H9 (cell line): ENCODE measurements around the gene CIART. TPM values are rescaled to one million over a fixed set of nuclear protein-coding genes. Genes with fewer than 3 reads are reported as not detected.

Experiments used
- DNase-seq: peaks from one replicate; pipeline ENCODE4 v3.0.0-alpha.2; 2017
- H2AFZ ChIP-seq: one replicate; pipeline ENCODE4 v1.6.1; 2013; ENCODE audit warnings: mild to moderate bottlenecking, low read length, control low read depth, moderate library complexity
- H2AK5ac ChIP-seq: 2 replicates; pipeline ENCODE4 v1.6.1; 2013; ENCODE audit warnings: low read length, control low read depth, mixed read lengths; ENCODE audit not compliant: insufficient read length
- H2BK120ac ChIP-seq: one replicate; pipeline ENCODE4 v1.6.1; 2013; ENCODE audit warnings: low read depth, mild to moderate bottlenecking, low read length, control low read depth, inconsistent platforms; ENCODE audit not compliant: poor library complexity, severe bottlenecking
- H2BK12ac ChIP-seq: 2 replicates; pipeline ENCODE4 v1.6.1; 2013; ENCODE audit warnings: low read length, control low read depth, mixed read lengths, low read depth; ENCODE audit not compliant: insufficient read length
- H2BK15ac ChIP-seq: 2 replicates; pipeline ENCODE4 v1.6.1; 2013; ENCODE audit warnings: low read depth, low read length, control low read depth
- H2BK20ac ChIP-seq: one replicate; pipeline ENCODE4 v1.6.1; 2013; ENCODE audit warnings: low read depth, mild to moderate bottlenecking, low read length, control low read depth, inconsistent platforms; ENCODE audit not compliant: poor library complexity, severe bottlenecking
- H2BK5ac ChIP-seq: 2 replicates; pipeline ENCODE4 v1.6.1; 2013; ENCODE audit warnings: low read length, control low read depth, mixed read lengths; ENCODE audit not compliant: insufficient read length
- H3K14ac ChIP-seq: 2 replicates; pipeline ENCODE4 v1.6.1; 2013; ENCODE audit warnings: low read length, control low read depth; ENCODE audit not compliant: insufficient read depth
- H3K18ac ChIP-seq: 2 replicates; pipeline ENCODE4 v1.6.1; 2013; ENCODE audit warnings: low read depth, mild to moderate bottlenecking, mixed read lengths, low read length, control low read depth; ENCODE audit not compliant: insufficient read length
- H3K23ac ChIP-seq: 2 replicates; pipeline ENCODE4 v1.6.1; 2013; ENCODE audit warnings: low read length, control low read depth, mixed read lengths, low read depth; ENCODE audit not compliant: insufficient read length
- H3K23me2 ChIP-seq: 2 replicates; pipeline ENCODE4 v1.6.1; 2013; ENCODE audit warnings: low read depth, mild to moderate bottlenecking, mixed read lengths, low read length, control low read depth; ENCODE audit not compliant: insufficient read length, poor library complexity, severe bottlenecking
- H3K27ac ChIP-seq: 2 replicates; pipeline ENCODE4 v1.5.1; 2013; ENCODE audit warnings: low read length, control low read depth, mixed read lengths, low read depth; ENCODE audit not compliant: insufficient read length
- H3K27me3 ChIP-seq: 2 replicates; pipeline ENCODE4 v1.6.1; 2013; ENCODE audit warnings: low read length, control low read depth, inconsistent platforms; ENCODE audit not compliant: insufficient read depth
- H3K4ac ChIP-seq: 2 replicates; pipeline ENCODE4 v1.6.1; 2013; ENCODE audit warnings: low read depth, mild to moderate bottlenecking, control low read depth, inconsistent platforms, low read length, moderate library complexity
- H3K4me1 ChIP-seq: 2 replicates; pipeline ENCODE4 v1.6.1; 2013; ENCODE audit warnings: low read length, control low read depth, inconsistent platforms; ENCODE audit not compliant: insufficient read depth
- H3K4me2 ChIP-seq: 2 replicates; pipeline ENCODE4 v1.6.1; 2013; ENCODE audit warnings: low read length, control low read depth, mixed read lengths; ENCODE audit not compliant: insufficient read length, insufficient read depth
- H3K56ac ChIP-seq: 2 replicates; pipeline ENCODE4 v1.6.1; 2013; ENCODE audit warnings: low read depth, mild to moderate bottlenecking, mixed read lengths, low read length, control low read depth; ENCODE audit not compliant: insufficient read length
- H3K79me1 ChIP-seq: 2 replicates; pipeline ENCODE4 v1.6.1; 2013; ENCODE audit warnings: low read depth, mild to moderate bottlenecking, moderate library complexity, low read length, control low read depth, inconsistent platforms; ENCODE audit not compliant: insufficient read depth, poor library complexity, severe bottlenecking
- H3K79me2 ChIP-seq: 2 replicates; pipeline ENCODE4 v1.6.1; 2013; ENCODE audit warnings: low read length, control low read depth, inconsistent platforms; ENCODE audit not compliant: insufficient read depth
- H3K9ac ChIP-seq: 2 replicates; pipeline ENCODE4 v1.6.1; 2013; ENCODE audit warnings: low read length, control low read depth, mixed read lengths; ENCODE audit not compliant: insufficient read length; ENCODE audit errors: extremely low read depth
- H3K9me3 ChIP-seq: one replicate; pipeline ENCODE4 v1.6.1; 2013; ENCODE audit warnings: low read depth, low read length, inconsistent platforms; ENCODE audit not compliant: control insufficient read depth
- H3T11ph ChIP-seq: one replicate; pipeline ENCODE4 v1.6.1; 2013; ENCODE audit warnings: mild to moderate bottlenecking, low read length, control low read depth, inconsistent platforms
- H4K20me1 ChIP-seq: one replicate; pipeline ENCODE4 v1.6.1; 2013; ENCODE audit not compliant: control insufficient read depth, insufficient read length, insufficient read depth
- H4K5ac ChIP-seq: 2 replicates; pipeline ENCODE4 v1.6.1; 2013; ENCODE audit warnings: low read depth, mild to moderate bottlenecking, mixed read lengths, low read length, control low read depth; ENCODE audit not compliant: insufficient read length
- H4K8ac ChIP-seq: replicated peaks from 2 replicates; pipeline ENCODE4 v1.6.1; 2013; ENCODE audit warnings: low read length, control low read depth, mixed read lengths, low read depth; ENCODE audit not compliant: insufficient read length
- H4K91ac ChIP-seq: 2 replicates; pipeline ENCODE4 v1.6.1; 2013; ENCODE audit warnings: low read depth, mild to moderate bottlenecking, moderate library complexity, mixed read lengths, low read length, control low read depth; ENCODE audit not compliant: insufficient read length
- H3K27ac Mint-ChIP-seq, 3 experiments: 2 replicates in 2 of 3; 3 replicates in 1 of 3; pipeline ENCODE4 v1.8.0; 2020 to 2021; ENCODE audit warnings: mixed read lengths in 3 of 3, mild to moderate bottlenecking in 1 of 3, moderate library complexity in 1 of 3
- H3K27me3 Mint-ChIP-seq: 2 replicates; pipeline ENCODE4 v1.8.0; 2021; ENCODE audit warnings: low read depth, mild to moderate bottlenecking, moderate library complexity, mixed read lengths
- H3K36me3 Mint-ChIP-seq, 3 experiments: 2 replicates in 2 of 3; 3 replicates in 1 of 3; pipeline ENCODE4 v1.8.0; 2020 to 2021; ENCODE audit warnings: low read depth in 3 of 3, mixed read lengths in 3 of 3; ENCODE audit not compliant: insufficient read depth in 1 of 3
- H3K4me1 Mint-ChIP-seq, 2 experiments: 2 replicates each; pipeline ENCODE4 v1.8.0; 2020; ENCODE audit warnings: mixed read lengths in 2 of 2
- H3K4me3 Mint-ChIP-seq, 2 experiments: 2 replicates in 1 of 2; 3 replicates in 1 of 2; pipeline ENCODE4 v1.8.0; 2020 to 2021; ENCODE audit warnings: mild to moderate bottlenecking in 2 of 2, mixed read lengths in 2 of 2, moderate library complexity in 1 of 2
- H3K9me3 Mint-ChIP-seq, 2 experiments: 2 replicates in 1 of 2; 3 replicates in 1 of 2; pipeline ENCODE4 v1.8.0; 2020; ENCODE audit warnings: mild to moderate bottlenecking in 2 of 2, mixed read lengths in 2 of 2, moderate library complexity in 1 of 2
- CTCF ChIP-seq: fragments of 200-600 bp; sonication (generic); conservative IDR thresholded peaks from 3 replicates; pipeline ENCODE4 v1.8.0; 2021; ENCODE audit warnings: antibody characterized with exemption, mild to moderate bottlenecking
- WGBS: extraction: QIAGEN DNeasy Blood & Tissue Kit; methylation state at CpG from one replicate; pipeline ENCODE4 v1.1.7; 2013; ENCODE audit warnings: missing lambda C conversion rate, low lambda C conversion rate, mixed read lengths; ENCODE audit not compliant: insufficient read length; ENCODE audit errors: extremely low coverage; 5-methylcytosine and 5-hydroxymethylcytosine counted together
- total RNA-seq: library from RNA; stranded (reverse); gene quantifications from 2 replicates; pipeline ENCODE4 v1.2.1, GENCODE V29; 2021

Gene CIART
- total RNA-seq, 1 experiment from 2014 or later: 15.6 TPM

GRCh38 chr1:150267896-150268295, 14.5 kb upstream of the CIART start:
- Histone ChIP-seq H3K14ac (no peak overlapping the region), H2BK20ac (no peak overlapping the region), H3K27ac (no peak overlapping the region), H2AK5ac (no peak overlapping the region), H2BK5ac (no peak overlapping the region), H2BK15ac (no peak overlapping the region), H4K91ac (no peak overlapping the region), H3K56ac (no peak overlapping the region), H4K20me1 (no peaks in the 10 kb centered on the region), H4K8ac (no peak overlapping the region), H3T11ph (no peak overlapping the region), H3K23ac (no peak overlapping the region), H3K27me3 (no peaks in the 10 kb centered on the region), H3K9ac (peak overlapping the region; percentile 87), H3K4me2 (peak overlapping the region; percentile 74), H3K9me3 (no peaks in the 10 kb centered on the region), H4K5ac (no peak overlapping the region), H3K79me2 (peaks cover 6% of the 10 kb centered on the region; the same call in 1 of the 2 replicates), H2BK120ac (no peak overlapping the region), H2AFZ (no peak overlapping the region), H3K79me1 (peaks cover 5% of the 10 kb centered on the region), H3K4ac (no peak overlapping the region), H2BK12ac (no peak overlapping the region), H3K23me2 (peaks cover 20% of the 10 kb centered on the region), H3K18ac (no peak overlapping the region), H3K4me1 (no peaks in the 10 kb centered on the region; the same call in 1 of the 2 replicates)
- Mint-ChIP-seq H3K27me3 (no peaks in the 10 kb centered on the region), H3K9me3 (no peaks in the 10 kb centered on the region; a peak in 2 of 5 replicates), H3K4me1 (peaks cover 37 to 43% of the 10 kb centered on the region in 2 experiments), H3K4me3 (peak overlapping the region; percentile 100), H3K27ac (peak overlapping the region; percentile 95 to 99 (median 98); a peak in 5 of 7 replicates), H3K36me3 (peaks cover 26 to 48% (median 46%) of the 10 kb centered on the region in 3 experiments)
- DNase-seq: no peak
- no CpG with 5 or more reads among the region's 6 CpGs for WGBS
- no peak for TF ChIP-seq CTCF
